ENCODE results near the gene C3orf20. TPM values are rescaled to one million over a fixed set of nuclear protein-coding genes. Genes with fewer than 3 reads are reported as not detected.

The C3orf20 gene
- total and polyA plus RNA-seq, 9 of the 15 experiments (the other 6 are each of a cell fraction or from before 2014, with no cell fraction given) = 0.04 TPM; not detected in 8

DNA sequence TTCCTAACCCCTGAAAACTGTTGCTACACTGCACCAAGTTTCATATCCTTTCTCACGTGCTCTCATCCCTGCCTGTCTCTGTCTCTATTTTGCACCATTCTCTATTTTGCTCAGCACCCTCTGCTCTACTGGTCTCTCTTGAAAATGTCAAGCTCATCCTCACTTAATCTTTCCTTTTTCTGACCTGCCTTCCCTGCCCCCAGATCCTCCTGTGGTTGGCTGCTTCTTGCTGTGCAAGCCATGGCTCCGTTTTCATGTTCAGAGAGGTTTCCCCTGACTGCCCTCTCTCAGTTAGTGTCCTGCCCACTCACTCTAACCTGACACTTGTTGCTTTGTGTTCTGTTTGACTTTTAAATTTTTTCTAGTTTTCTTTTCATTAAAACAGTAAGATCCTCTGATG lies 17.4 kb upstream of the C3orf20 start (continued):
- TF ChIP-seq ZNF23 (CRISPR knock-in tag; IDR thresholded peaks at IDR 0.05) = no peak
- no peak for TF ChIP-seq TAF9B (IDR thresholded peaks at IDR 0.05; ENCODE audit: partially characterized antibody)
- no peak for TF ChIP-seq DMBX1 (CRISPR knock-in tag; IDR thresholded peaks at IDR 0.05; ENCODE audit: borderline replicate concordance)

DNA sequence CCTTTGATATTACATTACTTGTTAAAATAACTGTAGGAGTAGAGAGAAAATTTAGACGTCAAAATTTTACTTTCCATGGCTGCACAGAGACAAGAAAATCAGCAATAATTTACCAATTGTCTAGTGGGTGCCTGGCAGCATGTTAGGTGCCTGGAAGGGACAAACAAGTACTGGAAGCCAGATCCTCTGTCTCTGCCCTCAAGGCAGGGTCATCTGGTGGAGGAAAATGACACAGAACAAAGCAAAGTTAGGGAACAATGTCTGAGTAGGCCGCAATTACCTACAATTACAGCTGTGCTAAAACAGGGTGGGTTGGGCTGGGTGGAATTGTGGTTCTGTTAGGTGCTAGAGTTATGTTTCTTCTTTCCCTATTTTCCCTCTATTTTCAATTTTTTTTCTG lies 16.0 kb upstream of the C3orf20 start:
- H3K4me2 ChIP-seq (ENCODE audit: insufficient read depth, low read length) = no peak overlapping the region
- ChIA-PET CTCF (ENCODE audit: low intra/inter-chr PET ratio) (no interaction called here), POLR2A (no interaction called here)
- no peaks in the 10 kb centered on the region for H3K9me1 ChIP-seq (ENCODE audit: control insufficient read depth, insufficient read depth, low read length)
- H3K27ac ChIP-seq (ENCODE audit: extremely low read depth, low read depth, low read length) = no peak overlapping the region
- WGBS (ENCODE audit: insufficient coverage, low coverage, missing lambda C conversion rate) = 95% methylated on average over 2 of the region's 2 CpGs
- no peak for TF ChIP-seq SIN3B (IDR thresholded peaks at IDR 0.05; ENCODE audit: low read depth)
- TF ChIP-seq, protein P1, sequence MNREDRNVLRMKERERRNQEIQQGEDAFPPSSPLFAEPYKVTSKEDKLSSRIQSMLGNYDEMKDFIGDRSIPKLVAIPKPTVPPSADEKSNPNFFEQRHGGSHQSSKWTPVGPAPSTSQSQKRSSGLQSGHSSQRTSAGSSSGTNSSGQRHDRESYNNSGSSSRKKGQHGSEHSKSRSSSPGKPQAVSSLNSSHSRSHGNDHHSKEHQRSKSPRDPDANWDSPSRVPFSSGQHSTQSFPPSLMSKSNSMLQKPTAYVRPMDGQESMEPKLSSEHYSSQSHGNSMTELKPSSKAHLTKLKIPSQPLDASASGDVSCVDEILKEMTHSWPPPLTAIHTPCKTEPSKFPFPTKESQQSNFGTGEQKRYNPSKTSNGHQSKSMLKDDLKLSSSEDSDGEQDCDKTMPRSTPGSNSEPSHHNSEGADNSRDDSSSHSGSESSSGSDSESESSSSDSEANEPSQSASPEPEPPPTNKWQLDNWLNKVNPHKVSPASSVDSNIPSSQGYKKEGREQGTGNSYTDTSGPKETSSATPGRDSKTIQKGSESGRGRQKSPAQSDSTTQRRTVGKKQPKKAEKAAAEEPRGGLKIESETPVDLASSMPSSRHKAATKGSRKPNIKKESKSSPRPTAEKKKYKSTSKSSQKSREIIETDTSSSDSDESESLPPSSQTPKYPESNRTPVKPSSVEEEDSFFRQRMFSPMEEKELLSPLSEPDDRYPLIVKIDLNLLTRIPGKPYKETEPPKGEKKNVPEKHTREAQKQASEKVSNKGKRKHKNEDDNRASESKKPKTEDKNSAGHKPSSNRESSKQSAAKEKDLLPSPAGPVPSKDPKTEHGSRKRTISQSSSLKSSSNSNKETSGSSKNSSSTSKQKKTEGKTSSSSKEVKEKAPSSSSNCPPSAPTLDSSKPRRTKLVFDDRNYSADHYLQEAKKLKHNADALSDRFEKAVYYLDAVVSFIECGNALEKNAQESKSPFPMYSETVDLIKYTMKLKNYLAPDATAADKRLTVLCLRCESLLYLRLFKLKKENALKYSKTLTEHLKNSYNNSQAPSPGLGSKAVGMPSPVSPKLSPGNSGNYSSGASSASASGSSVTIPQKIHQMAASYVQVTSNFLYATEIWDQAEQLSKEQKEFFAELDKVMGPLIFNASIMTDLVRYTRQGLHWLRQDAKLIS (CRISPR knock-in tag; IDR thresholded peaks at IDR 0.05) = no peak
- TF ChIP-seq MIER1 (IDR thresholded peaks at IDR 0.05; ENCODE audit: low read depth) = no peak
- no peak for TF ChIP-seq ZBTB8A (IDR thresholded peaks at IDR 0.05; ENCODE audit: partially characterized antibody)
- no peaks in the 10 kb centered on the region for H3K9me3 ChIP-seq (replicated peaks; ENCODE audit: control insufficient read depth, insufficient read depth, low read depth, low read length)
- H3K27me3 ChIP-seq (ENCODE audit: control insufficient read depth in 2 of 2, insufficient read depth in 2 of 2, low read length in 2 of 2) = no peaks in the 10 kb centered on the region
- intact Hi-C loops (cut with micrococcal nuclease) = loop anchor here (10.0 kb wide), 1 partner anchor 454 kb away; no protein-coding TSS in a partner anchor
- FAIRE-seq (no peak), DNase-seq (ENCODE audit: extremely low read depth in 1 of 4, low spot score in 3 of 4) (no peak), ATAC-seq (no peak)
- H2AFZ ChIP-seq (ENCODE audit: low read depth, low read length) = no peak overlapping the region
- peaks cover 97% of the 10 kb centered on the region for H3K36me3 ChIP-seq (ENCODE audit: control insufficient read depth, insufficient read depth, low read length)
- peaks cover 2% of the 10 kb centered on the region; the same call in 2 of the 3 replicates for H3K79me2 ChIP-seq (ENCODE audit: control insufficient read depth, insufficient read depth, low read length)
- H3K4me1 ChIP-seq (replicated peaks in 1 of 2; ENCODE audit: control insufficient read depth in 2 of 2, insufficient read depth in 2 of 2, low read length in 2 of 2) = no peaks in the 10 kb centered on the region
- no TSS peak for BruUV-seq (replicated peaks)
- H4K20me1 ChIP-seq (replicated peaks; ENCODE audit: control insufficient read depth, insufficient read depth, low read length) = no peaks in the 10 kb centered on the region
- no peak overlapping the region for H3K4me3 ChIP-seq
- no peak overlapping the region for H3K9ac ChIP-seq (ENCODE audit: insufficient read depth in 1 of 2, low read depth in 2 of 2, low read length in 2 of 2)
- in situ Hi-C loops (cut with MboI) = no loop called here
